T-cell (primary cell): ENCODE measurements around the gene HDAC11. TPM values are rescaled to one million over a fixed set of nuclear protein-coding genes. Genes with fewer than 3 reads are reported as not detected.

ENCODE experiments used
- ATAC-seq, 4 experiments: fragments of 200-7000 bp in 3 of 4; fragments of 150-1000 bp in 1 of 4; cut with Tn5 transposase; replicated peaks in 1 of 4; 1 replicate in 3 of 4; 2 replicates in 1 of 4; pipeline ENCODE4 v1.10.0; 2021; ENCODE audit warnings: moderate library complexity in 3 of 4, mild to moderate bottlenecking in 2 of 4, moderate number of reproducible peaks in 1 of 4
- CTCF ChIA-PET, 2 donors: fragments of 300-600 bp; sonication (Branson Sonifier 250); formaldehyde crosslinking; loops; one replicate each; lab custom pipeline; 2022; ENCODE audit warnings: antibody characterized with exemption in 2 of 2; lab: Charles Lee
- POLR2A ChIA-PET, 2 donors: fragments of 300-600 bp; sonication (Branson Sonifier 250); formaldehyde crosslinking; loops; one replicate each; lab custom pipeline; 2022; ENCODE audit warnings: antibody characterized with exemption in 2 of 2; lab: Charles Lee
- DNase-seq, 35 experiments: peaks; one replicate each; pipeline versions ENCODE4 v3.0.0 to v3.0.0-alpha.2; 2013 to 2023
- H3K27ac ChIP-seq: one replicate; pipeline ENCODE4 v1.5.1; 2013; ENCODE audit warnings: low read length
- H3K27me3 ChIP-seq, 2 experiments: replicated peaks in 1 of 2; 1 replicate in 1 of 2; 2 replicates in 1 of 2; pipeline versions ENCODE4 v1.6.1 to v1.7.0; 2013; ENCODE audit warnings: low read length in 1 of 2, mixed read lengths in 1 of 2; ENCODE audit not compliant: control insufficient read depth in 2 of 2, insufficient read depth in 2 of 2; ENCODE audit errors: extremely low read depth in 1 of 2
- H3K36me3 ChIP-seq, 2 donors: 1 replicate in 1 of 2; 2 replicates in 1 of 2; pipeline versions ENCODE4 v1.6.1 to v1.7.0; 2013; ENCODE audit warnings: low read length in 1 of 2; ENCODE audit not compliant: control insufficient read depth in 2 of 2, insufficient read depth in 1 of 2; ENCODE audit errors: extremely low read depth in 1 of 2
- H3K4me1 ChIP-seq, 2 experiments: 1 replicate in 1 of 2; 2 replicates in 1 of 2; pipeline versions ENCODE4 v1.6.1 to v1.7.0; 2013; ENCODE audit warnings: low read length in 2 of 2, mixed read lengths in 1 of 2; ENCODE audit not compliant: insufficient read depth in 2 of 2, control insufficient read depth in 1 of 2; ENCODE audit errors: extremely low read depth in 1 of 2
- H3K4me3 ChIP-seq, 2 donors: 1 replicate in 1 of 2; 2 replicates in 1 of 2; pipeline versions ENCODE4 v1.5.1 to v1.7.0; 2013; ENCODE audit warnings: mild to moderate bottlenecking in 2 of 2, low read length in 1 of 2, moderate library complexity in 1 of 2; ENCODE audit not compliant: control insufficient read depth in 1 of 2; ENCODE audit errors: extremely low read depth in 1 of 2
- H3K9me3 ChIP-seq: 2 replicates; pipeline ENCODE4 v1.7.0; 2013
- H3K27ac Mint-ChIP-seq, 2 donors: one replicate each; pipeline ENCODE4 v1.8.0; 2020 to 2021; ENCODE audit warnings: mild to moderate bottlenecking in 2 of 2, mixed read lengths in 2 of 2
- H3K27me3 Mint-ChIP-seq, 2 donors: one replicate each; pipeline ENCODE4 v1.8.0; 2021 to 2022; ENCODE audit warnings: mixed read lengths in 2 of 2
- H3K36me3 Mint-ChIP-seq: one replicate; pipeline ENCODE4 v1.8.0; 2021; ENCODE audit warnings: mixed read lengths
- H3K4me1 Mint-ChIP-seq, 3 donors: one replicate each; pipeline ENCODE4 v1.8.0; 2020 to 2022; ENCODE audit warnings: mixed read lengths in 3 of 3, mild to moderate bottlenecking in 1 of 3
- H3K4me3 Mint-ChIP-seq, 3 donors: one replicate each; pipeline ENCODE4 v1.8.0; 2020 to 2022; ENCODE audit warnings: mild to moderate bottlenecking in 3 of 3, mixed read lengths in 3 of 3, moderate library complexity in 3 of 3
- H3K9me3 Mint-ChIP-seq, 3 donors: one replicate each; pipeline ENCODE4 v1.8.0; 2020 to 2022; ENCODE audit warnings: mixed read lengths in 3 of 3
- WGBS: methylation state at CpG from one replicate; pipeline ENCODE4 v1.1.5; 2013; ENCODE audit warnings: missing lambda C conversion rate; ENCODE audit not compliant: insufficient coverage; 5-methylcytosine and 5-hydroxymethylcytosine counted together
- total RNA-seq, 35 experiments: library from RNA in 6 of 35; stranded (reverse) in 6 of 35; fragments of 120-200 nt in 1 of 35; gene quantifications; one replicate each; pipeline versions ENCODE4 v1.2.1 to v1.2.4 and lab custom pipeline; 2013 to 2026

The HDAC11 gene
- total RNA-seq, 5 donors from 2014 or later (not counting 1 experiment from before 2014, with no cell fraction given): 5.9 to 10.4 (median 7.9) TPM

GRCh38 chr3:13529196-13530112 lies 49.3 kb downstream of the HDAC11 start:
- Histone ChIP-seq H3K4me3 (no peak overlapping the region), H3K27ac (no peak overlapping the region), H3K27me3 (peaks cover 0 to 32% of the 10 kb centered on the region in 2 experiments), H3K36me3 (no peaks in the 10 kb centered on the region), H3K9me3 (no peaks in the 10 kb centered on the region), H3K4me1 (no peaks in the 10 kb centered on the region)
- WGBS: 59% methylated on average over 4 of the region's 5 CpGs
- Mint-ChIP-seq H3K27me3 (peaks cover 4 to 16% of the 10 kb centered on the region in 2 donors), H3K9me3 (no peaks in the 10 kb centered on the region), H3K4me3 (no peak overlapping the region), H3K36me3 (no peaks in the 10 kb centered on the region), H3K4me1 (no peaks in the 10 kb centered on the region), H3K27ac (no peak overlapping the region)
- ChIA-PET POLR2A (no interaction called here), CTCF (no interaction called here)
- no peak for DNase-seq
- ATAC-seq: no peak

- Histone ChIP-seq H3K27me3 (peaks cover 0 to 40% of the 10 kb centered on the region in 2 experiments), H3K4me1 (no peaks in the 10 kb centered on the region), H3K27ac (no peak overlapping the region), H3K36me3 (no peaks in the 10 kb centered on the region), H3K4me3 (no peak overlapping the region), H3K9me3 (no peaks in the 10 kb centered on the region)
- DNase-seq (no peak), ATAC-seq (no peak)
- Mint-ChIP-seq H3K36me3 (no peaks in the 10 kb centered on the region), H3K27ac (no peak overlapping the region), H3K9me3 (no peaks in the 10 kb centered on the region), H3K27me3 (peaks cover 4 to 24% of the 10 kb centered on the region in 2 donors), H3K4me3 (no peak overlapping the region), H3K4me1 (no peaks in the 10 kb centered on the region)
- POLR2A ChIA-PET: interaction anchor here in 1 of 2 donors (0.7 kb wide), 1 partner anchor 15 kb away, joined by 3 read pairs; no protein-coding TSS in a partner anchor
- 81% methylated on average over 7 of the region's 12 CpGs for WGBS
- CTCF ChIA-PET: no interaction called here
Observed at GRCh38 chr3:13530241-13531009, 50.3 kb downstream of the HDAC11 start.

- Histone ChIP-seq H3K4me1 (peaks cover 3 to 12% of the 10 kb centered on the region in 2 experiments), H3K27me3 (peaks cover 0 to 48% of the 10 kb centered on the region in 2 experiments), H3K27ac (no peak overlapping the region), H3K4me3 (no peak overlapping the region), H3K9me3 (no peaks in the 10 kb centered on the region), H3K36me3 (no peaks in the 10 kb centered on the region)
- H3K27ac Mint-ChIP-seq: no peak overlapping the region
- H3K36me3 Mint-ChIP-seq: no peaks in the 10 kb centered on the region
- DNase-seq: no peak
- H3K4me1 Mint-ChIP-seq: peaks cover 6 to 9% (median 8%) of the 10 kb centered on the region in 3 donors
- peaks cover 4 to 33% of the 10 kb centered on the region in 2 donors for H3K27me3 Mint-ChIP-seq
- 90% methylated on average over 2 of the region's 9 CpGs for WGBS
- ChIA-PET CTCF (interaction anchor here (0.6 to 0.7 kb wide), 2 partner anchors 18 to 125 kb away, joined by 5 to 10 read pairs; no protein-coding TSS in a partner anchor), POLR2A (no interaction called here)
- H3K4me3 Mint-ChIP-seq: no peak overlapping the region
- no peaks in the 10 kb centered on the region for H3K9me3 Mint-ChIP-seq
- no peak for ATAC-seq
Observed at GRCh38 chr3:13532085-13532484, 52.0 kb downstream of the HDAC11 start.

- no peak overlapping the region for H3K27ac Mint-ChIP-seq
- Histone ChIP-seq H3K36me3 (no peaks in the 10 kb centered on the region), H3K27ac (no peak overlapping the region), H3K9me3 (no peaks in the 10 kb centered on the region), H3K27me3 (peaks cover 0 to 46% of the 10 kb centered on the region in 2 experiments), H3K4me3 (no peak overlapping the region), H3K4me1 (peaks cover 3 to 12% of the 10 kb centered on the region in 2 experiments)
- no peak overlapping the region for H3K4me3 Mint-ChIP-seq
- H3K4me1 Mint-ChIP-seq: peaks cover 6 to 10% (median 8%) of the 10 kb centered on the region in 3 donors
- CTCF ChIA-PET: interaction anchor here (0.6 to 0.7 kb wide), 2 partner anchors 19 to 125 kb away, joined by 5 to 10 read pairs; no protein-coding TSS in a partner anchor
- DNase-seq (no peak), ATAC-seq (no peak)
- WGBS: 80% methylated on average over 1 of the region's 5 CpGs
- peaks cover 0 to 3% (median 0%) of the 10 kb centered on the region in 3 donors for H3K9me3 Mint-ChIP-seq
- POLR2A ChIA-PET: no interaction called here
- H3K27me3 Mint-ChIP-seq: peaks cover 4 to 33% of the 10 kb centered on the region in 2 donors
- H3K36me3 Mint-ChIP-seq: no peaks in the 10 kb centered on the region
Observed at GRCh38 chr3:13532631-13533030, 52.5 kb downstream of the HDAC11 start.

DNA sequence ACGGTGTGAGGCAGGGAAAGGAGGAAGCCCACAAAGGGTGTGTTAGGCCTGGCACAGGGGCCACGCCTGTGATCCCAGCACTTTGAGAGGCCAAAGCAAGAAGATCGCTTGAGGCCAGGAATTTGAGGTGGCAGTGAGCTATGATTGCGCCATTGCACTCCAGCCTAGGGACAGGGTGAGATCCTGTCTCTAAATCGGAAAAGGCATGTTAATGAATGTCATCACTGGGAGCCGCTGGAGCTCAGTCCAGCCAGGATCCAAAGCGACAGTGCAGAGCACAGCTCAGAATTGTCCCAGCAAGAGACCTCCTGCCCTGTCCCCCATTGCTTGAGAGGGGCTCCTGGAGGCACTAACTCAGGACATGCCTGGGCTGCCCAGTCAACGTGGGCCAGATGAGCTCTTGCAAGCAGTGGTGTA lies 53.8 kb downstream of the HDAC11 start:
- H3K4me1 ChIP-seq: peaks cover 3 to 12% of the 10 kb centered on the region in 2 experiments
- Mint-ChIP-seq H3K4me1 (peaks cover 6 to 10% (median 8%) of the 10 kb centered on the region in 3 donors), H3K9me3 (peaks cover 0 to 3% (median 0%) of the 10 kb centered on the region in 3 donors), H3K4me3 (no peak overlapping the region), H3K36me3 (no peaks in the 10 kb centered on the region), H3K27me3 (peaks cover 4 to 35% of the 10 kb centered on the region in 2 donors), H3K27ac (no peak overlapping the region)
- no peak overlapping the region for H3K4me3 ChIP-seq
- ATAC-seq (no peak), DNase-seq (no peak)
- no peaks in the 10 kb centered on the region for H3K36me3 ChIP-seq
- POLR2A ChIA-PET: no interaction called here
- no peak overlapping the region for H3K27ac ChIP-seq
- H3K9me3 ChIP-seq: no peaks in the 10 kb centered on the region
- CTCF ChIA-PET: interaction anchor here in 1 of 2 donors (0.6 kb wide), 1 partner anchor 10 kb away, joined by 4 read pairs; no protein-coding TSS in a partner anchor
- 80% methylated on average over 8 of the region's 8 CpGs for WGBS
- H3K27me3 ChIP-seq: peaks cover 0 to 48% of the 10 kb centered on the region in 2 experiments

DNA sequence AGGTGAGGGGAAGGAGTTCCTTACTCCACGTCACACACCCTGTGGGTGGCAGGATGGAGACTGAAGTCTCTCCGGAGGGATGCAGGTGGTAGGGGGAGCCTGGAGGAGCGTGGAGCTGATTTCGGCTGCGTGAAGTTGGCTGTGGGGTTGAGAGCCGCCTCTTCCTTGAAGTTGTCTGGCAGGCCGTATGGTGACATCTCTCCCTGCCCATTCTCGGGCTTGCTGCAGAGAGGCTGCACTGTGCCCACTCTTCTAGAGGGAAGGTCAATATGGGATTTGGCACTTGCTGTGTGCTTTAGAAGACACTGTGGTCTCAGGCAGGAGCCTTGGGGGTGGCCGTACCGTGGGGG lies 55.4 kb downstream of the HDAC11 start:
- no peak for ATAC-seq
- 91% methylated on average over 9 of the region's 10 CpGs for WGBS
- peaks cover 0 to 29% of the 10 kb centered on the region in 2 donors for H3K27me3 Mint-ChIP-seq
- peaks cover 0 to 44% of the 10 kb centered on the region in 2 experiments for H3K27me3 ChIP-seq
- POLR2A ChIA-PET: no interaction called here
- CTCF ChIA-PET: no interaction called here
- DNase-seq: no peak
- no peaks in the 10 kb centered on the region for H3K36me3 ChIP-seq
- peaks cover 0 to 3% (median 0%) of the 10 kb centered on the region in 3 donors for H3K9me3 Mint-ChIP-seq
- no peaks in the 10 kb centered on the region for H3K36me3 Mint-ChIP-seq
- H3K27ac ChIP-seq: no peak overlapping the region
- no peak overlapping the region for H3K27ac Mint-ChIP-seq
- H3K4me1 ChIP-seq: peaks cover 3 to 12% of the 10 kb centered on the region in 2 experiments
- H3K4me3 ChIP-seq: no peak overlapping the region
- peaks cover 6 to 10% (median 8%) of the 10 kb centered on the region in 3 donors for H3K4me1 Mint-ChIP-seq
- H3K9me3 ChIP-seq: no peaks in the 10 kb centered on the region
- no peak overlapping the region for H3K4me3 Mint-ChIP-seq
